Memory B cell (primary cell): ENCODE measurements around the gene GLTP.
"Not testable (repeated sequence)": the region's sequence is repeated elsewhere in the genome, so short reads cannot be mapped to it uniquely, and the experiment has no call there.

ENCODE experiments used
- ATAC-seq: fragments of 150-1000 bp; cut with Tn5 transposase; 2 replicates; pipeline ENCODE4 v1.10.0; 2021; ENCODE audit warnings: low read depth, mild to moderate bottlenecking, moderate library complexity
- DNase-seq, 2 donors: peaks; one replicate each; pipeline ENCODE4 v3.0.0; 2022; ENCODE audit warnings: low spot score in 2 of 2
- H3K27ac Mint-ChIP-seq: one replicate; pipeline ENCODE4 v1.8.0; 2022; ENCODE audit warnings: mild to moderate bottlenecking, moderate library complexity, mixed read lengths
- H3K27me3 Mint-ChIP-seq: one replicate; pipeline ENCODE4 v1.8.0; 2022; ENCODE audit warnings: mixed read lengths
- H3K36me3 Mint-ChIP-seq: one replicate; pipeline ENCODE4 v1.8.0; 2022; ENCODE audit warnings: mild to moderate bottlenecking, mixed read lengths
- H3K4me1 Mint-ChIP-seq: one replicate; pipeline ENCODE4 v1.8.0; 2022; ENCODE audit warnings: mixed read lengths
- H3K4me3 Mint-ChIP-seq: one replicate; pipeline ENCODE4 v1.8.0; 2022; ENCODE audit warnings: mild to moderate bottlenecking, moderate library complexity, mixed read lengths
- H3K9me3 Mint-ChIP-seq: one replicate; pipeline ENCODE4 v1.8.0; 2022; ENCODE audit warnings: mixed read lengths

The GLTP gene

GRCh38 chr12:109880043-109880931 is at the start of gene GLTP:
TSS of gene GLTP (minus strand) at chr12:109880541. CDS start at chr12:109880374, 167 bp downstream.
- Mint-ChIP-seq H3K4me1 (peaks cover 38% of the 10 kb centered on the region), H3K27ac (peak within 1 kb of the TSS; percentile 92)

GRCh38 chr12:109929326-109929725 is 49.0 kb upstream of the GLTP start:
- peaks cover 19% of the 10 kb centered on the region for H3K36me3 Mint-ChIP-seq
- DNase-seq, H3K27me3 Mint-ChIP-seq, H3K4me1 Mint-ChIP-seq, ATAC-seq, H3K9me3 Mint-ChIP-seq, H3K27ac Mint-ChIP-seq, H3K4me3 Mint-ChIP-seq: not testable (repeated sequence)

More at GRCh38 chr12:109880043-109880931, at the start of gene GLTP:
- DNase-seq (peak; percentile 93 to 94), ATAC-seq (peak; percentile 89)
- H3K9me3 Mint-ChIP-seq = no peaks in the 10 kb centered on the region
- H3K4me3 Mint-ChIP-seq = peak within 1 kb of the TSS; percentile 95
- no peaks in the 10 kb centered on the region for H3K27me3 Mint-ChIP-seq
- H3K36me3 Mint-ChIP-seq = peaks cover 2% of the 10 kb centered on the region

- Mint-ChIP-seq H3K4me1 (peaks cover 11% of the 10 kb centered on the region), H3K36me3 (peaks cover 19% of the 10 kb centered on the region), H3K27me3 (no peaks in the 10 kb centered on the region), H3K27ac (no peak overlapping the region), H3K4me3 (no peak overlapping the region), H3K9me3 (no peaks in the 10 kb centered on the region)
- no peak for ATAC-seq
- no peak for DNase-seq
Observed at GRCh38 chr12:109928058-109928656, 47.8 kb upstream of the GLTP start.

GRCh38 chr12:109927622-109928021 is 47.3 kb upstream of the GLTP start:
- H3K27me3 Mint-ChIP-seq = no peaks in the 10 kb centered on the region
- no peak overlapping the region for H3K4me3 Mint-ChIP-seq
- H3K36me3 Mint-ChIP-seq = peaks cover 19% of the 10 kb centered on the region
- peak; percentile 56 for ATAC-seq
- DNase-seq = peak in 1 of 2 donors; percentile 38
- peak overlapping the region; percentile 40 for H3K27ac Mint-ChIP-seq
- H3K9me3 Mint-ChIP-seq = no peaks in the 10 kb centered on the region
- peaks cover 13% of the 10 kb centered on the region for H3K4me1 Mint-ChIP-seq

- Mint-ChIP-seq H3K27me3 (no peaks in the 10 kb centered on the region), H3K36me3 (peaks cover 15% of the 10 kb centered on the region), H3K9me3 (no peaks in the 10 kb centered on the region), H3K27ac (no peak overlapping the region), H3K4me3 (no peak overlapping the region), H3K4me1 (peaks cover 15% of the 10 kb centered on the region)
- DNase-seq (no peak), ATAC-seq (no peak)
Observed at GRCh38 chr12:109926488-109927210, 46.3 kb upstream of the GLTP start.

GRCh38 chr12:109926016-109926415 is 45.7 kb upstream of the GLTP start:
- Mint-ChIP-seq H3K27ac (no peak overlapping the region), H3K36me3 (peaks cover 14% of the 10 kb centered on the region), H3K4me3 (no peak overlapping the region), H3K4me1 (peaks cover 15% of the 10 kb centered on the region), H3K27me3 (no peaks in the 10 kb centered on the region), H3K9me3 (no peaks in the 10 kb centered on the region)
- no peak for DNase-seq
- no peak for ATAC-seq

- H3K4me1 Mint-ChIP-seq = peaks cover 15% of the 10 kb centered on the region
- H3K9me3 Mint-ChIP-seq = no peaks in the 10 kb centered on the region
- no peaks in the 10 kb centered on the region for H3K27me3 Mint-ChIP-seq
- DNase-seq (no peak), ATAC-seq (no peak)
- H3K27ac Mint-ChIP-seq = peak overlapping the region; percentile 7
- no peak overlapping the region for H3K4me3 Mint-ChIP-seq
- peaks cover 16% of the 10 kb centered on the region for H3K36me3 Mint-ChIP-seq
Observed at GRCh38 chr12:109925185-109925840, 45.0 kb upstream of the GLTP start.

- Mint-ChIP-seq H3K4me1 (peaks cover 15% of the 10 kb centered on the region), H3K4me3 (peak overlapping the region; percentile 21), H3K27ac (no peak overlapping the region), H3K36me3 (peaks cover 18% of the 10 kb centered on the region), H3K27me3 (no peaks in the 10 kb centered on the region), H3K9me3 (no peaks in the 10 kb centered on the region)
- ATAC-seq = no peak
- DNase-seq = no peak
Observed at GRCh38 chr12:109923481-109924245, 43.3 kb upstream of the GLTP start.

GRCh38 chr12:109923038-109923437 is 42.7 kb upstream of the GLTP start:
- Mint-ChIP-seq H3K27me3 (no peaks in the 10 kb centered on the region), H3K4me3 (no peak overlapping the region), H3K4me1 (peaks cover 15% of the 10 kb centered on the region), H3K27ac (no peak overlapping the region), H3K36me3 (peaks cover 18% of the 10 kb centered on the region), H3K9me3 (no peaks in the 10 kb centered on the region)
- DNase-seq (no peak), ATAC-seq (no peak)

GRCh38 chr12:109921982-109922381 is 41.6 kb upstream of the GLTP start:
- DNase-seq (no peak), ATAC-seq (no peak)
- Mint-ChIP-seq H3K9me3 (no peaks in the 10 kb centered on the region), H3K4me1 (peaks cover 13% of the 10 kb centered on the region), H3K4me3 (no peak overlapping the region), H3K27ac (peak overlapping the region; percentile 29), H3K27me3 (no peaks in the 10 kb centered on the region), H3K36me3 (peaks cover 18% of the 10 kb centered on the region)

- Mint-ChIP-seq H3K27me3 (no peaks in the 10 kb centered on the region), H3K4me1 (peaks cover 13% of the 10 kb centered on the region), H3K27ac (no peak overlapping the region), H3K4me3 (no peak overlapping the region), H3K9me3 (no peaks in the 10 kb centered on the region), H3K36me3 (peaks cover 25% of the 10 kb centered on the region)
- no peak for DNase-seq
- no peak for ATAC-seq
Observed at GRCh38 chr12:109920261-109920780, 40.0 kb upstream of the GLTP start.

- DNase-seq (no peak), ATAC-seq (no peak)
- no peaks in the 10 kb centered on the region for H3K9me3 Mint-ChIP-seq
- no peaks in the 10 kb centered on the region for H3K27me3 Mint-ChIP-seq
- no peak overlapping the region for H3K4me3 Mint-ChIP-seq
- peak overlapping the region; percentile 38 for H3K27ac Mint-ChIP-seq
- H3K4me1 Mint-ChIP-seq = peaks cover 7% of the 10 kb centered on the region
- peaks cover 33% of the 10 kb centered on the region for H3K36me3 Mint-ChIP-seq
Observed at GRCh38 chr12:109919456-109919855, 39.1 kb upstream of the GLTP start.

GRCh38 chr12:109916045-109916444 is 35.7 kb upstream of the GLTP start:
- H3K9me3 Mint-ChIP-seq = no peaks in the 10 kb centered on the region
- no peak overlapping the region for H3K4me3 Mint-ChIP-seq
- no peaks in the 10 kb centered on the region for H3K27me3 Mint-ChIP-seq
- H3K36me3 Mint-ChIP-seq = peaks cover 36% of the 10 kb centered on the region
- H3K27ac Mint-ChIP-seq = no peak overlapping the region
- ATAC-seq = no peak
- H3K4me1 Mint-ChIP-seq = no peaks in the 10 kb centered on the region
- no peak for DNase-seq
